Psoas muscle (tissue), 8 donors: Measurements from ENCODE around the gene HPS3. TPM values are rescaled to one million over a fixed set of nuclear protein-coding genes. Genes with fewer than 3 reads are reported as not detected.
"Not testable (repeated sequence)": the region's sequence is repeated elsewhere in the genome, so short reads cannot be mapped to it uniquely, and the experiment has no call there.

Experiments used
- ATAC-seq, 4 donors: fragments of 200-7000 bp; cut with Tn5 transposase; one replicate each; pipeline ENCODE4 v1.9.1; 2020; ENCODE audit warnings: moderate library complexity in 3 of 4, mild to moderate bottlenecking in 2 of 4
- DNase-seq, 2 donors: peaks; one replicate each; pipeline ENCODE4 v3.0.0-alpha.2; 2020
- H3K27ac ChIP-seq: fragments of 200-600 bp; one replicate; pipeline ENCODE4 v1.8.0; 2022
- H3K27me3 ChIP-seq, 3 donors: fragments of 200-600 bp in 1 of 3; one replicate each; pipeline versions ENCODE4 v1.6.1 to v1.8.0; 2013 to 2022; ENCODE audit warnings: low read length in 2 of 3, mild to moderate bottlenecking in 2 of 3, moderate library complexity in 1 of 3; ENCODE audit not compliant: insufficient read depth in 3 of 3
- H3K36me3 ChIP-seq, 2 donors: fragments of 200-600 bp in 1 of 2; one replicate each; pipeline versions ENCODE4 v1.6.1 to v1.8.0; 2013 to 2022; ENCODE audit warnings: low read depth in 1 of 2, mild to moderate bottlenecking in 1 of 2, moderate library complexity in 1 of 2; ENCODE audit not compliant: insufficient read depth in 1 of 2
- H3K4me1 ChIP-seq: fragments of 200-600 bp; one replicate; pipeline ENCODE4 v1.8.0; 2022
- H3K4me3 ChIP-seq: fragments of 200-600 bp; one replicate; pipeline ENCODE4 v1.8.0; 2022; ENCODE audit warnings: mild to moderate bottlenecking
- H3K9me3 ChIP-seq: fragments of 200-600 bp; one replicate; pipeline ENCODE4 v1.8.0; 2022
- CTCF ChIP-seq: fragments of 200-600 bp; IDR thresholded peaks from one replicate; pipeline ENCODE4 v1.8.0; 2022; ENCODE audit warnings: antibody characterized with exemption
- WGBS, 3 donors: extraction: QIAGEN DNeasy Blood & Tissue Kit; methylation state at CpG; one replicate each; pipeline versions ENCODE4 v1.1.6 to v1.1.7; 2013; 5-methylcytosine and 5-hydroxymethylcytosine counted together
- intact Hi-C, 2 donors: fragments of 100-400 bp; cut with DNase I; formaldehyde crosslinking; loops; one replicate each; pipeline versions ENCODE4 v1.11.0 to v1.14.2; 2022
- polyA plus RNA-seq, 3 donors: library from polyadenylated mRNA; stranded (reverse); fragments of 200-250 nt; gene quantifications; one replicate each; pipeline ENCODE4 v1.2.3, GENCODE V29; 2013
- total RNA-seq, 4 donors: library from RNA; stranded (reverse); fragmentation: NEBNext Ultra II Directional in 2 of 4; extraction: Animal tissue kit (Norgen Biotek cat#: 25700) in 2 of 4; gene quantifications; one replicate each; pipeline versions ENCODE4 v1.2.1 to v1.2.4, GENCODE V29; 2021 to 2023
- donor health status: healthy with polysubstance abuse.
- donor health status: DM: no; HTN: no; CAD: no; lungs with moderate emphysema.
- donor health status: Bipolar disorder and iron deficiency.
- donor health status: healthy.
- donor health status: DM: yes; HTN: yes; CAD: no.
- donor health status: DM: no; HTN: no; CAD: no.
- donor health status: DM: no; HTN: no; CAD: no.
- donor health status: DM: yes; HTN: yes; CAD: no.

The HPS3 gene
- total and polyA plus RNA-seq, 7 donors = 2.2 to 7.3 (median 3.5) TPM

GRCh38 chr3:149186219-149186618 lies 56.8 kb downstream of the HPS3 start:
- no peaks in the 10 kb centered on the region for H3K27me3 ChIP-seq
- no peak for TF ChIP-seq CTCF
- intact Hi-C loops = no loop called here
- DNase-seq (no peak), ATAC-seq (no peak)
- no peaks in the 10 kb centered on the region for H3K4me1 ChIP-seq
- no peaks in the 10 kb centered on the region for H3K36me3 ChIP-seq
- no peak overlapping the region for H3K27ac ChIP-seq
- no peaks in the 10 kb centered on the region for H3K9me3 ChIP-seq
- H3K4me3 ChIP-seq = no peak overlapping the region
- WGBS, 3 donors = 94 to 99% (median 96%) methylated on average over 2 of the region's 2 CpGs

GRCh38 chr3:149186721-149187120 lies 57.3 kb downstream of the HPS3 start:
- Histone ChIP-seq H3K9me3 (no peaks in the 10 kb centered on the region), H3K27me3 (no peaks in the 10 kb centered on the region), H3K27ac (no peak overlapping the region), H3K36me3 (no peaks in the 10 kb centered on the region), H3K4me1 (no peaks in the 10 kb centered on the region), H3K4me3 (no peak overlapping the region)
- DNase-seq (no peak), ATAC-seq (no peak)
- 92 to 99% (median 95%) methylated on average over 3 of the region's 3 CpGs for WGBS, 3 donors
- intact Hi-C loops = no loop called here
- no peak for TF ChIP-seq CTCF

GRCh38 chr3:149188494-149188893 lies 59.1 kb downstream of the HPS3 start:
- intact Hi-C loops = no loop called here
- Histone ChIP-seq H3K36me3 (no peaks in the 10 kb centered on the region), H3K4me3 (no peak overlapping the region), H3K9me3 (no peaks in the 10 kb centered on the region), H3K27me3 (no peaks in the 10 kb centered on the region), H3K27ac (no peak overlapping the region), H3K4me1 (no peaks in the 10 kb centered on the region)
- 42 to 55% (median 43%) methylated on average over 2 of the region's 2 CpGs for WGBS, 3 donors
- ATAC-seq (no peak), DNase-seq (no peak)
- TF ChIP-seq CTCF = no peak

GRCh38 chr3:149195221-149195620 lies 65.8 kb downstream of the HPS3 start:
- H3K27me3 ChIP-seq = no peaks in the 10 kb centered on the region
- intact Hi-C loops = no loop called here
- 71 to 93% (median 92%) methylated on average over 1 of the region's 1 CpG for WGBS, 3 donors
- H3K36me3 ChIP-seq = no peaks in the 10 kb centered on the region
- no peak overlapping the region for H3K27ac ChIP-seq
- H3K4me3 ChIP-seq = no peak overlapping the region
- TF ChIP-seq CTCF = no peak
- H3K4me1 ChIP-seq = no peaks in the 10 kb centered on the region
- DNase-seq = no peak
- H3K9me3 ChIP-seq = no peaks in the 10 kb centered on the region
- ATAC-seq = no peak

- H3K4me3 ChIP-seq, H3K27ac ChIP-seq, ATAC-seq, H3K36me3 ChIP-seq, H3K4me1 ChIP-seq, H3K9me3 ChIP-seq, intact Hi-C loops, H3K27me3 ChIP-seq, DNase-seq: not testable (repeated sequence)
- WGBS, 3 donors = 75 to 82% (median 81%) methylated on average over 11 to 12 of the region's 12 CpGs
Observed at GRCh38 chr3:149196805-149197592, 67.6 kb downstream of the HPS3 start.
